SU-DHL-6 (cell line): ENCODE data around the gene LHX1.

Source experiments
- CTCF ChIP-seq: fragments of 200-600 bp; sonication (generic); IDR thresholded peaks from one replicate; pipeline ENCODE4 v1.5.1; 2017; ENCODE audit warnings: antibody characterized with exemption, mild to moderate bottlenecking, low read length, moderate library complexity; ENCODE audit not compliant: insufficient read depth, poor library complexity, severe bottlenecking
- EZH2phosphoT487 ChIP-seq: fragments of 200-600 bp; sonication (generic), shearing (Covaris generic); conservative IDR thresholded peaks from 2 replicates; pipeline ENCODE4 v1.6.1; 2018; ENCODE audit warnings: mild to moderate bottlenecking, antibody characterized with exemption, low read length, moderate library complexity, mixed read lengths

GRCh38 chr17:36918211-36918691 is 19.0 kb upstream of the LHX1 start:
- TF ChIP-seq CTCF (no peak), EZH2phosphoT487 (no peak)
